ENCODE data around the gene MORN1.

DNA sequence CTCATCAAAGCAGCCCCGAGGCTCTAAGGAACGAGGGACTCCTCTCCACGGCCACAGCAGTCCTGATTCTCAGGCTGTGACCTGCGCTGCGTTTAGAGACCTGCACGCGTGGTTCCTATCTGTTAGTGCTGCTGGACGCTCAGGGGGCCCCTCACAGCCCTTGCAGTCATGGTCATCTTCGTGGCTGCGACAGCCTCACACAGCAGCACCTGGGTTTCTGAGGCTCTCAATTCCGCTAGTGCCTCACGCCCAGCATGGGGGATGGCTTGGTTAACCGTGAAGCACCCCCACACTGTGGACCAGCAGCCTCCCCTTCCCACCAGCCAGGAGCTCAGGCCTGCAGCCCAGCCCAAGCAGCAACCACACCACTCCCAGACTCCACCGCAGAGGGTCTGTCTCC is 7.8 kb downstream of the MORN1 start:
- TF ChIP-seq, protein P1, sequence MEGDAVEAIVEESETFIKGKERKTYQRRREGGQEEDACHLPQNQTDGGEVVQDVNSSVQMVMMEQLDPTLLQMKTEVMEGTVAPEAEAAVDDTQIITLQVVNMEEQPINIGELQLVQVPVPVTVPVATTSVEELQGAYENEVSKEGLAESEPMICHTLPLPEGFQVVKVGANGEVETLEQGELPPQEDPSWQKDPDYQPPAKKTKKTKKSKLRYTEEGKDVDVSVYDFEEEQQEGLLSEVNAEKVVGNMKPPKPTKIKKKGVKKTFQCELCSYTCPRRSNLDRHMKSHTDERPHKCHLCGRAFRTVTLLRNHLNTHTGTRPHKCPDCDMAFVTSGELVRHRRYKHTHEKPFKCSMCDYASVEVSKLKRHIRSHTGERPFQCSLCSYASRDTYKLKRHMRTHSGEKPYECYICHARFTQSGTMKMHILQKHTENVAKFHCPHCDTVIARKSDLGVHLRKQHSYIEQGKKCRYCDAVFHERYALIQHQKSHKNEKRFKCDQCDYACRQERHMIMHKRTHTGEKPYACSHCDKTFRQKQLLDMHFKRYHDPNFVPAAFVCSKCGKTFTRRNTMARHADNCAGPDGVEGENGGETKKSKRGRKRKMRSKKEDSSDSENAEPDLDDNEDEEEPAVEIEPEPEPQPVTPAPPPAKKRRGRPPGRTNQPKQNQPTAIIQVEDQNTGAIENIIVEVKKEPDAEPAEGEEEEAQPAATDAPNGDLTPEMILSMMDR (optimal IDR thresholded peaks at IDR 0.05 in 1 of 3, IDR thresholded peaks at IDR 0.05 in 1 of 3, conservative IDR thresholded peaks at IDR 0.05 in 1 of 3; ENCODE audit: extremely low read depth in 1 of 3, insufficient read depth in 2 of 3, low read length in 3 of 3): no peak
- no peak for TF ChIP-seq EZH2 (IDR thresholded peaks at IDR 0.05; ENCODE audit: low read length)
